ENCODE results near the gene MYO5B. TPM values are rescaled to one million over a fixed set of nuclear protein-coding genes. Genes with fewer than 3 reads are reported as not detected.

The MYO5B gene
- total RNA-seq, 4 donors from 2014 or later, result 53.1 to 74.8 (median 55.2) TPM

GRCh38 chr18:49853011-49853410, 341.9 kb downstream of the MYO5B start:
- intact Hi-C loops (cut with DNase I; ENCODE audit: low total_unique reads), result loop anchor here (5.0 kb wide), 1 partner anchor 291 kb away; the partner anchor contains the start of gene LIPG
- H3K4me3 ChIP-seq (ENCODE audit: low read depth, poor library complexity, severe bottlenecking), result no peak overlapping the region
- no peak for TF ChIP-seq POLR2A (IDR thresholded peaks at IDR 0.05)
- TF ChIP-seq CTCF (IDR thresholded peaks at IDR 0.05), result no peak
- WGBS, 2 donors, result 81 to 90% methylated on average over 7 of the region's 7 CpGs
- peak in 1 of 2 donors; percentile 26 for DNase-seq (ENCODE audit: low spot score in 2 of 2)

- peak in 1 of 2 donors; percentile 32 for DNase-seq (ENCODE audit: low spot score in 2 of 2)
- TF ChIP-seq CTCF (IDR thresholded peaks at IDR 0.05) (no peak), POLR2A (IDR thresholded peaks at IDR 0.05) (no peak)
- H3K4me3 ChIP-seq (ENCODE audit: low read depth, poor library complexity, severe bottlenecking), result no peak overlapping the region
- WGBS, 2 donors, result 73 to 87% methylated on average over 4 of the region's 4 CpGs
- intact Hi-C loops (cut with DNase I; ENCODE audit: low total_unique reads), result loop anchor here (5.0 kb wide), 1 partner anchor 289 kb away; the partner anchor contains the start of gene LIPG
Measured at GRCh38 chr18:49851624-49852023, 343.3 kb downstream of the MYO5B start.

GRCh38 chr18:49850636-49851035, 344.3 kb downstream of the MYO5B start:
- TF ChIP-seq CTCF (IDR thresholded peaks at IDR 0.05) (no peak), POLR2A (IDR thresholded peaks at IDR 0.05) (no peak)
- no peak for DNase-seq (ENCODE audit: low spot score in 2 of 2)

GRCh38 chr18:49849331-49850217, 345.4 kb downstream of the MYO5B start:
- no peak overlapping the region for H3K4me3 ChIP-seq (ENCODE audit: low read depth, poor library complexity, severe bottlenecking)
- DNase-seq (ENCODE audit: low spot score in 2 of 2), result no peak
- intact Hi-C loops (cut with DNase I; ENCODE audit: low total_unique reads), result loop anchor here (5.0 kb wide), 1 partner anchor 287 kb away; the partner anchor contains the start of gene LIPG
- 49 to 51% methylated on average over 14 of the region's 14 CpGs for WGBS, 2 donors
- no peak for TF ChIP-seq POLR2A (IDR thresholded peaks at IDR 0.05)
- TF ChIP-seq CTCF (IDR thresholded peaks at IDR 0.05), result no peak

More at GRCh38 chr18:49850636-49851035, 344.3 kb downstream of the MYO5B start:
- H3K4me3 ChIP-seq (ENCODE audit: low read depth, poor library complexity, severe bottlenecking), result no peak overlapping the region
- intact Hi-C loops (cut with DNase I; ENCODE audit: low total_unique reads), result loop anchor here (5.0 kb wide), 1 partner anchor 288 kb away; the partner anchor contains the start of gene LIPG
- 94 to 95% methylated on average over 8 of the region's 8 CpGs for WGBS, 2 donors

- TF ChIP-seq CTCF (IDR thresholded peaks at IDR 0.05) (no peak), POLR2A (IDR thresholded peaks at IDR 0.05) (no peak)
- intact Hi-C loops (cut with DNase I; ENCODE audit: low total_unique reads), result no loop called here
- no peak for DNase-seq (ENCODE audit: low spot score in 2 of 2)
- no peak overlapping the region for H3K4me3 ChIP-seq (ENCODE audit: low read depth, poor library complexity, severe bottlenecking)
- 80 to 83% methylated on average over 4 of the region's 4 CpGs for WGBS, 2 donors
Measured at GRCh38 chr18:49848115-49848514, 346.8 kb downstream of the MYO5B start.

Measured in lower leg skin (tissue), 4 donors.